DND-41 (cell line): ENCODE results near the gene ZFP91.

Experiments used
- EZH2 ChIP-seq: IDR thresholded peaks from 3 replicates; pipeline ENCODE4 v1.6.1; 2012; ENCODE audit warnings: borderline replicate concordance, low read depth, mild to moderate bottlenecking, moderate library complexity, low read length, inconsistent platforms; ENCODE audit not compliant: severe bottlenecking
- TF ChIP-seq, protein P1 (sequence below): IDR thresholded peaks from 2 replicates; pipeline ENCODE4 v1.5.1; 2012; ENCODE audit warnings: borderline replicate concordance, low read length, moderate library complexity, mild to moderate bottlenecking; ENCODE audit not compliant: poor library complexity, severe bottlenecking; ENCODE audit errors: extremely low read depth

GRCh38 chr11:58574881-58575280 lies 4.0 kb upstream of the ZFP91 start:
- TF ChIP-seq EZH2: no peak
- TF ChIP-seq, protein P1, sequence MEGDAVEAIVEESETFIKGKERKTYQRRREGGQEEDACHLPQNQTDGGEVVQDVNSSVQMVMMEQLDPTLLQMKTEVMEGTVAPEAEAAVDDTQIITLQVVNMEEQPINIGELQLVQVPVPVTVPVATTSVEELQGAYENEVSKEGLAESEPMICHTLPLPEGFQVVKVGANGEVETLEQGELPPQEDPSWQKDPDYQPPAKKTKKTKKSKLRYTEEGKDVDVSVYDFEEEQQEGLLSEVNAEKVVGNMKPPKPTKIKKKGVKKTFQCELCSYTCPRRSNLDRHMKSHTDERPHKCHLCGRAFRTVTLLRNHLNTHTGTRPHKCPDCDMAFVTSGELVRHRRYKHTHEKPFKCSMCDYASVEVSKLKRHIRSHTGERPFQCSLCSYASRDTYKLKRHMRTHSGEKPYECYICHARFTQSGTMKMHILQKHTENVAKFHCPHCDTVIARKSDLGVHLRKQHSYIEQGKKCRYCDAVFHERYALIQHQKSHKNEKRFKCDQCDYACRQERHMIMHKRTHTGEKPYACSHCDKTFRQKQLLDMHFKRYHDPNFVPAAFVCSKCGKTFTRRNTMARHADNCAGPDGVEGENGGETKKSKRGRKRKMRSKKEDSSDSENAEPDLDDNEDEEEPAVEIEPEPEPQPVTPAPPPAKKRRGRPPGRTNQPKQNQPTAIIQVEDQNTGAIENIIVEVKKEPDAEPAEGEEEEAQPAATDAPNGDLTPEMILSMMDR: no peak
